ENCODE data around the gene IMMP2L. TPM values are rescaled to one million over a fixed set of nuclear protein-coding genes. Genes with fewer than 3 reads are reported as not detected.

IMMP2L gene
- total RNA-seq, 1 experiment from 2014 or later: 13.6 TPM

DNA sequence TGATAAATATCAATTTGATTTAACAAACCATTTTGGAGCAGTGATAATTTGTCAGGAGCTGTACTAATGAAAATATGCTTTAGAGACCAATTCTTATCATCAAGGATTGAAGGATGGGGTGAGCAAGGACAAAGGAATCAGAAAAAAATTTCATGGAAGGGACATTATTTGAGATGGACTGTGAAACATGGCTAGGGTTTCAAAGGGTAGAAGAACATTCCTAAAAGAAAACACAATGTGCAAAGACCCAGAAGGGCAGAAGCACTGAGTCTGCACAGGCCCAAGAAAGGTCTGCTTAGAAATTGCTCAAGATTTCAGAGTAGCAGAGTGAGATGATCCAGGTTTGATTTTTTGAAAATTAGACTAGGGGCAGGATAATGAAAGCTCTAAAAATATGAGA is 296.9 kb downstream of the IMMP2L start:
- H3K4me1 Mint-ChIP-seq: peaks cover 14% of the 10 kb centered on the region
- POLR2A ChIA-PET: interaction anchor here (0.5 kb wide), 1 partner anchor 51 kb away, joined by 5 read pairs; no protein-coding TSS in a partner anchor

DNA sequence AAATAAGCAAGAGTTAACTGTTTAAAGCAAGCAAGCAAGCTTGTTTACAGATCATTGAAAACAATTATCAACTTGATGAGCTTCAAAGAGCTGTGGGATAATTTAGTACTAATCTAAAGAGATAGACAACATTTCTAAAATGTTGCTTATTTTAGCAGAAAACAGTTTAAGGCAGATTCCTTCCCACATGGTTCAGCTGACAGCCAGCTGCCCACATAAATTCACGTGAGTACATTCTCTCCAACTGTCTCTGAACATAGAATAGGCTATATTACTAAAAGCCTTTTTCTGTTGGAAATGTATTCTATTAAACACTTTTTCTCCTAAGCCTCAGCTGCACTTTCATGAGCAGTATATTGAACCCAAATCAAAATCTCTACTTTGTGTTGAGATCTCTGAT is 297.3 kb downstream of the IMMP2L start:
- Mint-ChIP-seq H3K4me3 (no peak overlapping the region), H3K27me3 (ENCODE audit: low read depth) (no peaks in the 10 kb centered on the region), H3K9me3 (no peaks in the 10 kb centered on the region), H3K27ac (no peak overlapping the region), H3K36me3 (no peaks in the 10 kb centered on the region), H3K4me1 (peaks cover 14% of the 10 kb centered on the region)
- ChIA-PET POLR2A (no interaction called here), CTCF (no interaction called here)
- ATAC-seq: no peak
- DNase-seq (ENCODE audit: low spot score): no peak
- TF ChIP-seq, protein P1, sequence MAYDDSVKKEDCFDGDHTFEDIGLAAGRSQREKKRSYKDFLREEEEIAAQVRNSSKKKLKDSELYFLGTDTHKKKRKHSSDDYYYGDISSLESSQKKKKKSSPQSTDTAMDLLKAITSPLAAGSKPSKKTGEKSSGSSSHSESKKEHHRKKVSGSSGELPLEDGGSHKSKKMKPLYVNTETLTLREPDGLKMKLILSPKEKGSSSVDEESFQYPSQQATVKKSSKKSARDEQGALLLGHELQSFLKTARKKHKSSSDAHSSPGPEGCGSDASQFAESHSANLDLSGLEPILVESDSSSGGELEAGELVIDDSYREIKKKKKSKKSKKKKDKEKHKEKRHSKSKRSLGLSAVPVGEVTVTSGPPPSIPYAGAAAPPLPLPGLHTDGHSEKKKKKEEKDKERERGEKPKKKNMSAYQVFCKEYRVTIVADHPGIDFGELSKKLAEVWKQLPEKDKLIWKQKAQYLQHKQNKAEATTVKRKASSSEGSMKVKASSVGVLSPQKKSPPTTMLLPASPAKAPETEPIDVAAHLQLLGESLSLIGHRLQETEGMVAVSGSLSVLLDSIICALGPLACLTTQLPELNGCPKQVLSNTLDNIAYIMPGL (CRISPR knock-in tag; IDR thresholded peaks at IDR 0.05): no peak
- TF ChIP-seq, protein P2, sequence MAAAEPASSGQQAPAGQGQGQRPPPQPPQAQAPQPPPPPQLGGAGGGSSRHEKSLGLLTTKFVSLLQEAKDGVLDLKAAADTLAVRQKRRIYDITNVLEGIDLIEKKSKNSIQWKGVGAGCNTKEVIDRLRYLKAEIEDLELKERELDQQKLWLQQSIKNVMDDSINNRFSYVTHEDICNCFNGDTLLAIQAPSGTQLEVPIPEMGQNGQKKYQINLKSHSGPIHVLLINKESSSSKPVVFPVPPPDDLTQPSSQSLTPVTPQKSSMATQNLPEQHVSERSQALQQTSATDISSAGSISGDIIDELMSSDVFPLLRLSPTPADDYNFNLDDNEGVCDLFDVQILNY (CRISPR knock-in tag; IDR thresholded peaks at IDR 0.05): no peak
- TF ChIP-seq, protein P3, sequence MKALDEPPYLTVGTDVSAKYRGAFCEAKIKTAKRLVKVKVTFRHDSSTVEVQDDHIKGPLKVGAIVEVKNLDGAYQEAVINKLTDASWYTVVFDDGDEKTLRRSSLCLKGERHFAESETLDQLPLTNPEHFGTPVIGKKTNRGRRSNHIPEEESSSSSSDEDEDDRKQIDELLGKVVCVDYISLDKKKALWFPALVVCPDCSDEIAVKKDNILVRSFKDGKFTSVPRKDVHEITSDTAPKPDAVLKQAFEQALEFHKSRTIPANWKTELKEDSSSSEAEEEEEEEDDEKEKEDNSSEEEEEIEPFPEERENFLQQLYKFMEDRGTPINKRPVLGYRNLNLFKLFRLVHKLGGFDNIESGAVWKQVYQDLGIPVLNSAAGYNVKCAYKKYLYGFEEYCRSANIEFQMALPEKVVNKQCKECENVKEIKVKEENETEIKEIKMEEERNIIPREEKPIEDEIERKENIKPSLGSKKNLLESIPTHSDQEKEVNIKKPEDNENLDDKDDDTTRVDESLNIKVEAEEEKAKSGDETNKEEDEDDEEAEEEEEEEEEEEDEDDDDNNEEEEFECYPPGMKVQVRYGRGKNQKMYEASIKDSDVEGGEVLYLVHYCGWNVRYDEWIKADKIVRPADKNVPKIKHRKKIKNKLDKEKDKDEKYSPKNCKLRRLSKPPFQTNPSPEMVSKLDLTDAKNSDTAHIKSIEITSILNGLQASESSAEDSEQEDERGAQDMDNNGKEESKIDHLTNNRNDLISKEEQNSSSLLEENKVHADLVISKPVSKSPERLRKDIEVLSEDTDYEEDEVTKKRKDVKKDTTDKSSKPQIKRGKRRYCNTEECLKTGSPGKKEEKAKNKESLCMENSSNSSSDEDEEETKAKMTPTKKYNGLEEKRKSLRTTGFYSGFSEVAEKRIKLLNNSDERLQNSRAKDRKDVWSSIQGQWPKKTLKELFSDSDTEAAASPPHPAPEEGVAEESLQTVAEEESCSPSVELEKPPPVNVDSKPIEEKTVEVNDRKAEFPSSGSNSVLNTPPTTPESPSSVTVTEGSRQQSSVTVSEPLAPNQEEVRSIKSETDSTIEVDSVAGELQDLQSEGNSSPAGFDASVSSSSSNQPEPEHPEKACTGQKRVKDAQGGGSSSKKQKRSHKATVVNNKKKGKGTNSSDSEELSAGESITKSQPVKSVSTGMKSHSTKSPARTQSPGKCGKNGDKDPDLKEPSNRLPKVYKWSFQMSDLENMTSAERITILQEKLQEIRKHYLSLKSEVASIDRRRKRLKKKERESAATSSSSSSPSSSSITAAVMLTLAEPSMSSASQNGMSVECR (CRISPR knock-in tag; IDR thresholded peaks at IDR 0.05; ENCODE audit: borderline replicate concordance): no peak
- TF ChIP-seq FOXK1 (CRISPR knock-in tag; IDR thresholded peaks at IDR 0.05) (no peak), ZNF219 (CRISPR knock-in tag; IDR thresholded peaks at IDR 0.05; ENCODE audit: borderline replicate concordance) (no peak), FOXJ3 (CRISPR knock-in tag; IDR thresholded peaks at IDR 0.05; ENCODE audit: borderline replicate concordance) (no peak), SMAD3 (CRISPR knock-in tag; IDR thresholded peaks at IDR 0.05; ENCODE audit: borderline replicate concordance) (no peak), SP1 (CRISPR knock-in tag; conservative IDR thresholded peaks at IDR 0.05) (no peak), ZNF317 (CRISPR knock-in tag; IDR thresholded peaks at IDR 0.05; ENCODE audit: borderline replicate concordance, low read depth) (no peak), TCF7 (CRISPR knock-in tag; IDR thresholded peaks at IDR 0.05; ENCODE audit: low read depth) (no peak), KAT7 (CRISPR knock-in tag; IDR thresholded peaks at IDR 0.05; ENCODE audit: borderline replicate concordance) (no peak), FOXP1 (CRISPR knock-in tag; IDR thresholded peaks at IDR 0.05; ENCODE audit: borderline replicate concordance) (no peak)
- TF ChIP-seq, protein P4, sequence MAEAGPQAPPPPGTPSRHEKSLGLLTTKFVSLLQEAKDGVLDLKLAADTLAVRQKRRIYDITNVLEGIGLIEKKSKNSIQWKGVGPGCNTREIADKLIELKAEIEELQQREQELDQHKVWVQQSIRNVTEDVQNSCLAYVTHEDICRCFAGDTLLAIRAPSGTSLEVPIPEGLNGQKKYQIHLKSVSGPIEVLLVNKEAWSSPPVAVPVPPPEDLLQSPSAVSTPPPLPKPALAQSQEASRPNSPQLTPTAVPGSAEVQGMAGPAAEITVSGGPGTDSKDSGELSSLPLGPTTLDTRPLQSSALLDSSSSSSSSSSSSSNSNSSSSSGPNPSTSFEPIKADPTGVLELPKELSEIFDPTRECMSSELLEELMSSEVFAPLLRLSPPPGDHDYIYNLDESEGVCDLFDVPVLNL (CRISPR knock-in tag; IDR thresholded peaks at IDR 0.05; ENCODE audit: borderline replicate concordance, low read depth): no peak
- TF ChIP-seq, protein P5, sequence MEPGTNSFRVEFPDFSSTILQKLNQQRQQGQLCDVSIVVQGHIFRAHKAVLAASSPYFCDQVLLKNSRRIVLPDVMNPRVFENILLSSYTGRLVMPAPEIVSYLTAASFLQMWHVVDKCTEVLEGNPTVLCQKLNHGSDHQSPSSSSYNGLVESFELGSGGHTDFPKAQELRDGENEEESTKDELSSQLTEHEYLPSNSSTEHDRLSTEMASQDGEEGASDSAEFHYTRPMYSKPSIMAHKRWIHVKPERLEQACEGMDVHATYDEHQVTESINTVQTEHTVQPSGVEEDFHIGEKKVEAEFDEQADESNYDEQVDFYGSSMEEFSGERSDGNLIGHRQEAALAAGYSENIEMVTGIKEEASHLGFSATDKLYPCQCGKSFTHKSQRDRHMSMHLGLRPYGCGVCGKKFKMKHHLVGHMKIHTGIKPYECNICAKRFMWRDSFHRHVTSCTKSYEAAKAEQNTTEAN (CRISPR knock-in tag; IDR thresholded peaks at IDR 0.05): no peak
- TF ChIP-seq, protein P6, sequence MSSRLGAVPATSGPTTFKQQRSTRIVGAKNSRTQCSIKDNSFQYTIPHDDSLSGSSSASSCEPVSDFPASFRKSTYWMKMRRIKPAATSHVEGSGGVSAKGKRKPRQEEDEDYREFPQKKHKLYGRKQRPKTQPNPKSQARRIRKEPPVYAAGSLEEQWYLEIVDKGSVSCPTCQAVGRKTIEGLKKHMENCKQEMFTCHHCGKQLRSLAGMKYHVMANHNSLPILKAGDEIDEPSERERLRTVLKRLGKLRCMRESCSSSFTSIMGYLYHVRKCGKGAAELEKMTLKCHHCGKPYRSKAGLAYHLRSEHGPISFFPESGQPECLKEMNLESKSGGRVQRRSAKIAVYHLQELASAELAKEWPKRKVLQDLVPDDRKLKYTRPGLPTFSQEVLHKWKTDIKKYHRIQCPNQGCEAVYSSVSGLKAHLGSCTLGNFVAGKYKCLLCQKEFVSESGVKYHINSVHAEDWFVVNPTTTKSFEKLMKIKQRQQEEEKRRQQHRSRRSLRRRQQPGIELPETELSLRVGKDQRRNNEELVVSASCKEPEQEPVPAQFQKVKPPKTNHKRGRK (CRISPR knock-in tag; IDR thresholded peaks at IDR 0.05; ENCODE audit: borderline replicate concordance): no peak
- TF ChIP-seq, protein P7, sequence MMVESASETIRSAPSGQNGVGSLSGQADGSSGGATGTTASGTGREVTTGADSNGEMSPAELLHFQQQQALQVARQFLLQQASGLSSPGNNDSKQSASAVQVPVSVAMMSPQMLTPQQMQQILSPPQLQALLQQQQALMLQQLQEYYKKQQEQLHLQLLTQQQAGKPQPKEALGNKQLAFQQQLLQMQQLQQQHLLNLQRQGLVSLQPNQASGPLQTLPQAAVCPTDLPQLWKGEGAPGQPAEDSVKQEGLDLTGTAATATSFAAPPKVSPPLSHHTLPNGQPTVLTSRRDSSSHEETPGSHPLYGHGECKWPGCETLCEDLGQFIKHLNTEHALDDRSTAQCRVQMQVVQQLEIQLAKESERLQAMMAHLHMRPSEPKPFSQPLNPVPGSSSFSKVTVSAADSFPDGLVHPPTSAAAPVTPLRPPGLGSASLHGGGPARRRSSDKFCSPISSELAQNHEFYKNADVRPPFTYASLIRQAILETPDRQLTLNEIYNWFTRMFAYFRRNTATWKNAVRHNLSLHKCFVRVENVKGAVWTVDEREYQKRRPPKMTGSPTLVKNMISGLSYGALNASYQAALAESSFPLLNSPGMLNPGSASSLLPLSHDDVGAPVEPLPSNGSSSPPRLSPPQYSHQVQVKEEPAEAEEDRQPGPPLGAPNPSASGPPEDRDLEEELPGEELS (CRISPR knock-in tag; IDR thresholded peaks at IDR 0.05): no peak

More for the DNA sequence above, 296.9 kb downstream of the IMMP2L start:
- CTCF ChIA-PET: no interaction called here
- Mint-ChIP-seq H3K9me3 (no peaks in the 10 kb centered on the region), H3K27ac (no peak overlapping the region), H3K36me3 (no peaks in the 10 kb centered on the region), H3K27me3 (ENCODE audit: low read depth) (no peaks in the 10 kb centered on the region), H3K4me3 (no peak overlapping the region)
- TF ChIP-seq PRRX2 (CRISPR knock-in tag; IDR thresholded peaks at IDR 0.05) (no peak), IRF2 (CRISPR knock-in tag; IDR thresholded peaks at IDR 0.05; ENCODE audit: borderline replicate concordance, low read depth) (no peak), CBFB (CRISPR knock-in tag; IDR thresholded peaks at IDR 0.05; ENCODE audit: low read depth) (no peak), SMAD4 (CRISPR knock-in tag; IDR thresholded peaks at IDR 0.05) (no peak), FOXP1 (CRISPR knock-in tag; IDR thresholded peaks at IDR 0.05; ENCODE audit: borderline replicate concordance) (no peak), ZBTB21 (CRISPR knock-in tag; IDR thresholded peaks at IDR 0.05; ENCODE audit: borderline replicate concordance) (no peak)
- TF ChIP-seq, protein P8, sequence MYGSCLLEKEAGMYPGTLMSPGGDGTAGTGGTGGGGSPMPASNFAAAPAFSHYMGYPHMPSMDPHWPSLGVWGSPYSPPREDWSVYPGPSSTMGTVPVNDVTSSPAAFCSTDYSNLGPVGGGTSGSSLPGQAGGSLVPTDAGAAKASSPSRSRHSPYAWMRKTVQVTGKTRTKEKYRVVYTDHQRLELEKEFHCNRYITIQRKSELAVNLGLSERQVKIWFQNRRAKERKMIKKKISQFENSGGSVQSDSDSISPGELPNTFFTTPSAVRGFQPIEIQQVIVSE (CRISPR knock-in tag; IDR thresholded peaks at IDR 0.05; ENCODE audit: borderline replicate concordance): no peak
- DNase-seq (ENCODE audit: low spot score) (no peak), ATAC-seq (no peak)

Measured in WTC11 (cell line).